Astrocyte of the spinal cord (primary cell): ENCODE measurements around the gene ZNF2.

ENCODE experiments used
- DNase-seq: peaks from one replicate; pipeline ENCODE4 v3.0.0; 2011; ENCODE audit warnings: low read depth, low spot score
- H3K4me3 ChIP-seq: 2 replicates; pipeline ENCODE4 v1.5.1; 2011; ENCODE audit warnings: low read depth, mild to moderate bottlenecking, low read length, moderate library complexity
- CTCF ChIP-seq: IDR thresholded peaks from 2 replicates; pipeline ENCODE4 v1.5.1; 2012; ENCODE audit warnings: low read depth, mild to moderate bottlenecking, low read length, inconsistent platforms
- in situ Hi-C: cut with HindIII; loops from 2 replicates; pipeline ENCODE4 v1.10.0; 2017; ENCODE audit warnings: low sequenced_read_pairs

ZNF2 gene

GRCh38 chr2:95149397-95149984 lies 16.1 kb upstream of the ZNF2 start:
- in situ Hi-C loops = no loop called here
- TF ChIP-seq CTCF = no peak

GRCh38 chr2:95158441-95158840 lies 7.2 kb upstream of the ZNF2 start:
- no peak for DNase-seq
- H3K4me3 ChIP-seq = peak overlapping the region; percentile 75
- TF ChIP-seq CTCF = no peak
- in situ Hi-C loops = no loop called here

More at GRCh38 chr2:95149397-95149984, 16.1 kb upstream of the ZNF2 start:
- H3K4me3 ChIP-seq = no peak overlapping the region
- no peak for DNase-seq

- TF ChIP-seq CTCF = no peak
- in situ Hi-C loops = no loop called here
- DNase-seq = peak; percentile 40
- H3K4me3 ChIP-seq = peak overlapping the region; percentile 75
Observed at GRCh38 chr2:95158891-95159619, 6.6 kb upstream of the ZNF2 start.

GRCh38 chr2:95159690-95160449 lies 5.7 kb upstream of the ZNF2 start, which contains the start of gene ZNF514:
TSS of gene ZNF514 (minus strand) at chr2:95159848. CDS start at chr2:95153253, 6,595 bp downstream.
- H3K4me3 ChIP-seq = peak within 1 kb of the TSS; percentile 75
- in situ Hi-C loops = no loop called here
- DNase-seq = peak; percentile 67
- no peak for TF ChIP-seq CTCF

- DNase-seq = no peak
- TF ChIP-seq CTCF = no peak
- peak overlapping the region; percentile 89 for H3K4me3 ChIP-seq
- in situ Hi-C loops = no loop called here
Observed at GRCh38 chr2:95165030-95165370, 609 bp upstream of the ZNF2 start.

- H3K4me3 ChIP-seq = peak overlapping the region; percentile 89
- in situ Hi-C loops = no loop called here
Observed at GRCh38 chr2:95166065-95166763, 605 bp downstream of the ZNF2 start.

More at GRCh38 chr2:95166065-95166763, 605 bp downstream of the ZNF2 start:
- no peak for TF ChIP-seq CTCF
- DNase-seq = no peak
